Activated CD4-positive, alpha-beta T cell treated with anti-CD3 and anti-CD28 coated beads, Interleukin-2, amount 10 ng/mL, durations not matched to agents 24 days and 14 days (primary cell): ENCODE measurements around the gene CFAP100. TPM values are rescaled to one million over a fixed set of nuclear protein-coding genes. Genes with fewer than 3 reads are reported as not detected.
A peak's percentile ranks its signal among the peaks of the same experiment; 100 is the strongest.

ENCODE experiments used
- DNase-seq: peaks from one replicate; pipeline ENCODE4 v3.0.0; 2022
- H3K27ac Mint-ChIP-seq: one replicate; pipeline ENCODE4 v1.8.0; 2022; ENCODE audit warnings: mild to moderate bottlenecking, mixed read lengths
- H3K27me3 Mint-ChIP-seq: one replicate; pipeline ENCODE4 v1.8.0; 2022; ENCODE audit warnings: mixed read lengths
- H3K36me3 Mint-ChIP-seq: one replicate; pipeline ENCODE4 v1.8.0; 2022; ENCODE audit warnings: low read depth, mild to moderate bottlenecking, mixed read lengths
- H3K4me1 Mint-ChIP-seq: one replicate; pipeline ENCODE4 v1.8.0; 2021; ENCODE audit warnings: mixed read lengths
- H3K4me3 Mint-ChIP-seq: one replicate; pipeline ENCODE4 v1.8.0; 2022; ENCODE audit warnings: mild to moderate bottlenecking, moderate library complexity, mixed read lengths
- H3K9me3 Mint-ChIP-seq: one replicate; pipeline ENCODE4 v1.8.0; 2021; ENCODE audit warnings: mixed read lengths
- intact Hi-C: fragments of 100-400 bp; cut with micrococcal nuclease; formaldehyde crosslinking; loops from one replicate; pipeline ENCODE4 v1.15.1; 2023
- total RNA-seq: library from RNA; stranded (reverse); gene quantifications from 2 replicates; pipeline ENCODE4 v1.2.3, GENCODE V29; 2022

CFAP100 gene
- total RNA-seq: not detected in 2 replicates

- no peak within 1 kb of the TSS for H3K27ac Mint-ChIP-seq
- H3K9me3 Mint-ChIP-seq: no peaks in the 10 kb centered on the region
- no peak for DNase-seq
- H3K27me3 Mint-ChIP-seq: peaks cover 48% of the 10 kb centered on the region
- intact Hi-C loops: no loop called here
- no peak within 1 kb of the TSS for H3K4me3 Mint-ChIP-seq
- H3K36me3 Mint-ChIP-seq: no peaks in the 10 kb centered on the region
- peaks cover 6% of the 10 kb centered on the region for H3K4me1 Mint-ChIP-seq
Observed at GRCh38 chr3:126394179-126394976, at the start of gene CFAP100. Gene CFAP100 (plus strand): TSS chr3:126394909. CDS start chr3:126396001, 1,092 bp downstream.

DNA sequence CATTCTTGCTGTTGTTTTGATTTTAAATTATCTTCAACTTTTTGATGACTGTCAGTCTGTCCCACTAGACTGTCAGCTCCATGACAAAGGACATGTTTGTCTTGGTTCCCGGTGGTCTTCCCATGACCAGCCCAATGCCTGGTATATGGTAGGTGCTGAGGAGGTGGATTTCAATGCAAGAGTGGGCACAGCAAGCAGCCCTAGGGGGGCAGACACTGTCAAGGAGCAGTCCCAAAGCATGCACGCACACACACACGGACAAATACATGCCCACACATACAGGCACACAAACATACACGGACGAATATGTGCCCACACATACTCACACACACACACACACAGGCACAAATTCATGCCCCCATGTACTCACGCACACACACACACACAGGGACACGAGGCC is 49.5 kb upstream of the CFAP100 start:
- Mint-ChIP-seq H3K27me3 (no peaks in the 10 kb centered on the region), H3K4me3 (no peak overlapping the region)
- intact Hi-C loops: no loop called here

GRCh38 chr3:126345641-126346460 is 48.9 kb upstream of the CFAP100 start:
- Mint-ChIP-seq H3K4me1 (no peaks in the 10 kb centered on the region), H3K27ac (no peak overlapping the region), H3K27me3 (no peaks in the 10 kb centered on the region), H3K9me3 (no peaks in the 10 kb centered on the region), H3K4me3 (no peak overlapping the region), H3K36me3 (no peaks in the 10 kb centered on the region)
- peak; percentile 46 for DNase-seq
- intact Hi-C loops: no loop called here

More for the DNA sequence above, 49.5 kb upstream of the CFAP100 start:
- no peaks in the 10 kb centered on the region for H3K9me3 Mint-ChIP-seq
- H3K4me1 Mint-ChIP-seq: no peaks in the 10 kb centered on the region
- H3K36me3 Mint-ChIP-seq: no peaks in the 10 kb centered on the region
- H3K27ac Mint-ChIP-seq: no peak overlapping the region
- no peak for DNase-seq

DNA sequence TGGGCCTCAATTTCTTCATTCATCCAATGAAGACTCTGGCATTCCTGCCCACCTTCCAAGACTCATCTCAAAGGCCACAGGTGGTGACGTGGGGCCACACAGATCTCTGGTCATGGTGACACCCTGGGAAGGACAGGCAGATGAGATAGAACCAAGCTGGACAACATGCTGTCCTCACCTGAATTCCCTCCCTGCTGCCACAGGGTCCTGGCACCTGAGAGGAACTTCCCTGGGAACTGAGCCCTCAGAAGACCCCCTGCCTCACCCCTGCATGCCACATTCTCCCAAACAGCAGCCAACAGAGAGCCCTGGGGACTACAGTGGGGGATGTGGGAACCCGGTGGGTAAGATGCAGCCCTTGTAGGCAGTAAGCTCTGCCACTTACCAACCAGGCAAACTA is 48.2 kb upstream of the CFAP100 start:
- no peak overlapping the region for H3K27ac Mint-ChIP-seq
- no peak for DNase-seq
- no peaks in the 10 kb centered on the region for H3K4me1 Mint-ChIP-seq
- intact Hi-C loops: no loop called here
- no peaks in the 10 kb centered on the region for H3K9me3 Mint-ChIP-seq
- no peak overlapping the region for H3K4me3 Mint-ChIP-seq
- H3K27me3 Mint-ChIP-seq: no peaks in the 10 kb centered on the region
- no peaks in the 10 kb centered on the region for H3K36me3 Mint-ChIP-seq

GRCh38 chr3:126347543-126348161 is 47.1 kb upstream of the CFAP100 start:
- no peaks in the 10 kb centered on the region for H3K27me3 Mint-ChIP-seq
- no peak overlapping the region for H3K27ac Mint-ChIP-seq
- H3K9me3 Mint-ChIP-seq: no peaks in the 10 kb centered on the region

GRCh38 chr3:126348308-126348920 is 46.3 kb upstream of the CFAP100 start:
- intact Hi-C loops: no loop called here
- no peaks in the 10 kb centered on the region for H3K36me3 Mint-ChIP-seq
- no peaks in the 10 kb centered on the region for H3K4me1 Mint-ChIP-seq
- H3K9me3 Mint-ChIP-seq: no peaks in the 10 kb centered on the region
- H3K27ac Mint-ChIP-seq: no peak overlapping the region
- no peak for DNase-seq
- no peaks in the 10 kb centered on the region for H3K27me3 Mint-ChIP-seq
- no peak overlapping the region for H3K4me3 Mint-ChIP-seq

More at GRCh38 chr3:126347543-126348161, 47.1 kb upstream of the CFAP100 start:
- intact Hi-C loops: no loop called here
- H3K4me3 Mint-ChIP-seq: no peak overlapping the region
- H3K4me1 Mint-ChIP-seq: no peaks in the 10 kb centered on the region
- no peaks in the 10 kb centered on the region for H3K36me3 Mint-ChIP-seq
- peak; percentile 47 for DNase-seq

DNA sequence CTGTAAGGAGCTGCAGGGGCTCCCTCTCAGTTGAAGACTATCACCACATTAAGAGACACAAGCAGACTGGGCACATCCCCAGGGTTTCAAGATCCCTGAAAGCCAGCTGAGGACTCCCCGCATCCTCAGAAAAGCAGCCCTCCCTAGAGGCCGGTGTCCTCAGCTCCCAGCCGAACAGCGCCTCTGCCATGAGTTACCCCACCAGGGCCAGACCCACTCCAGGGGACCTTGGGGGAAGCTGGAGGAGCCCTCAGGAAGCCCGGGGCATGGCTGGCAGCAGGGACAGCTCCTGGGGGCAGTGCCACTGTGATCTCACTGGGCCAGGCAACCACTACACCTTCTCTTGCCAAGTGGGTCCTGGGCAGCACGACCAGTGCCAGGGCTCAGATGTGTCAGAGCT is 45.6 kb upstream of the CFAP100 start:
- no peak overlapping the region for H3K4me3 Mint-ChIP-seq
- intact Hi-C loops: no loop called here
- no peaks in the 10 kb centered on the region for H3K4me1 Mint-ChIP-seq
- DNase-seq: no peak
- no peak overlapping the region for H3K27ac Mint-ChIP-seq
- H3K9me3 Mint-ChIP-seq: no peaks in the 10 kb centered on the region
- H3K27me3 Mint-ChIP-seq: no peaks in the 10 kb centered on the region
- H3K36me3 Mint-ChIP-seq: no peaks in the 10 kb centered on the region

GRCh38 chr3:126349611-126350501 is 44.9 kb upstream of the CFAP100 start:
- H3K27ac Mint-ChIP-seq: no peak overlapping the region

GRCh38 chr3:126350502-126351085 is 44.1 kb upstream of the CFAP100 start:
- Mint-ChIP-seq H3K4me3 (no peak overlapping the region), H3K36me3 (no peaks in the 10 kb centered on the region), H3K27me3 (peaks cover 9% of the 10 kb centered on the region), H3K9me3 (no peaks in the 10 kb centered on the region), H3K27ac (no peak overlapping the region), H3K4me1 (no peaks in the 10 kb centered on the region)
- no peak for DNase-seq
- intact Hi-C loops: no loop called here

More at GRCh38 chr3:126349611-126350501, 44.9 kb upstream of the CFAP100 start:
- Mint-ChIP-seq H3K36me3 (no peaks in the 10 kb centered on the region), H3K9me3 (no peaks in the 10 kb centered on the region), H3K4me1 (no peaks in the 10 kb centered on the region), H3K27me3 (peaks cover 3% of the 10 kb centered on the region), H3K4me3 (no peak overlapping the region)
- intact Hi-C loops: no loop called here
- DNase-seq: no peak

GRCh38 chr3:126351086-126351770 is 43.5 kb upstream of the CFAP100 start:
- Mint-ChIP-seq H3K27ac (no peak overlapping the region), H3K4me3 (no peak overlapping the region), H3K4me1 (peaks cover 1% of the 10 kb centered on the region), H3K9me3 (no peaks in the 10 kb centered on the region), H3K36me3 (no peaks in the 10 kb centered on the region), H3K27me3 (peaks cover 13% of the 10 kb centered on the region)
- DNase-seq: no peak
- intact Hi-C loops: no loop called here

DNA sequence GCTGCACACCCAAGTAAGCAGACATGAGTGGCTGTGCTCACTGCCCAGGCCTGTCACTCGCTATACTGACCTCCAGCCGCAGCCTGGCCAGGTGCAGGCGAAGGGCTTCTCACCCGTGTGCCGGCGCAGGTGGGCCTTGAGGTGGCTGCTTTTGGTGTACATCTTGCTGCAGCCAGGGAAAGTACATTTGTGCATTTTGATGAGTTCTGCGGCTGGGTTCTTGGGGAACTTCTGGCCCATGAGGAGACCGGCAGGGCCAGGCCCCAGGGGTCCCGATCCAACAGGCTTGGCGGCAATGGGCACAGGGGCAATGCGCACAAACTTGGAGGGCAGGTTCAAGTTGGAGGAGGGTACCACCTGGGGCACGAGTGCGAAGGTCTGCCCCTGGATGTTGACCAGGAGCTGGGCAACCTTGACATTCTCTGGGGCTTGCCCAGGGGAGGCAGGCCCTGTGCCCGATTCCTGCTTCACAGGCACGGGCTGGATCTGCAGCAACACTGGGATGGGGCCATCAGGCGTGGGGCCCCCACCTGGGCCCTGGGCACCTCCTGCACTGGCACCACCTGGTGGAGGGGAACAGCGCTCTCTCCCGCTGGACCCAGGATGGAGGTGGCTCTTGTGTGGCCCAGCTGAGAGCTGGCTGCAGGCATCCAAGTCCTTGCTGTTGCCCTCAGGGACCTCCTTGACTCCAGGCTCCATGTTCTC is 42.8 kb upstream of the CFAP100 start:
- no peak for DNase-seq
- no peak overlapping the region for H3K4me3 Mint-ChIP-seq
- peaks cover 16% of the 10 kb centered on the region for H3K27me3 Mint-ChIP-seq
- H3K27ac Mint-ChIP-seq: no peak overlapping the region
- H3K9me3 Mint-ChIP-seq: no peaks in the 10 kb centered on the region
- H3K4me1 Mint-ChIP-seq: peaks cover 4% of the 10 kb centered on the region
- intact Hi-C loops: no loop called here
- no peaks in the 10 kb centered on the region for H3K36me3 Mint-ChIP-seq
